DMS153 treated with DMSO at 0.1 percent for 48 hours (cell line): ENCODE measurements around the gene SLFN13.
"Not testable (repeated sequence)": the region's sequence is repeated elsewhere in the genome, so short reads cannot be mapped to it uniquely, and the experiment has no call there.

Experiments used
- DNase-seq: peaks from one replicate; lab custom pipeline; 2025; ENCODE audit not compliant: unreplicated experiment; lab: John Stamatoyannopoulos, UW

The SLFN13 gene

GRCh38 chr17:35432176-35433074, 16.1 kb downstream of the SLFN13 start, which contains the start of gene SLFN12:
TSS of gene SLFN12 (minus strand) at chr17:35432500. CDS start at chr17:35423028, 9,472 bp downstream.
- no peak for DNase-seq

- DNase-seq, result no peak
Observed at GRCh38 chr17:35429702-35430101, 18.9 kb downstream of the SLFN13 start.

DNA sequence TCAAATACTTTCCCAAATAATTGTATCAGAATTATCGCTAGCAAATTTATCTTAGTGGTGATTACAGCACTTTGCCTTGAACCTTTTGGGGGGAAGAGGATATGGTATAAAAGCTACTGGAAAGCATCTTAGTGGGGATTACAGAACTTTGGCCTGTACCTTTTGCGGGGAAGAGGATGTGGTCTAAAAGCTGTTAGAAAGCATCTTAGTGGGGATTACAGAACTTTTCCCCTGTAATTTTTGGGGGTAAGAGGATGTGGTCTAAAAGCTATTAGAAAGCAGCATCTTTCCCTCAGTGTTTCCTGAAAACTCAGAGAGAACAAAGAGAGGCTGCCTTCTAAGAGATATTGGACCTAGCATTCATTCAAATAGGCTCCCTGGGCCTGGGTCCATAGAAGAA, 20.3 kb downstream of the SLFN13 start:
- no peak for DNase-seq

- no peak for DNase-seq
Observed at GRCh38 chr17:35423761-35424160, 24.8 kb downstream of the SLFN13 start.

GRCh38 chr17:35421069-35421468, 27.5 kb downstream of the SLFN13 start:
- DNase-seq, result not testable (repeated sequence)

DNA sequence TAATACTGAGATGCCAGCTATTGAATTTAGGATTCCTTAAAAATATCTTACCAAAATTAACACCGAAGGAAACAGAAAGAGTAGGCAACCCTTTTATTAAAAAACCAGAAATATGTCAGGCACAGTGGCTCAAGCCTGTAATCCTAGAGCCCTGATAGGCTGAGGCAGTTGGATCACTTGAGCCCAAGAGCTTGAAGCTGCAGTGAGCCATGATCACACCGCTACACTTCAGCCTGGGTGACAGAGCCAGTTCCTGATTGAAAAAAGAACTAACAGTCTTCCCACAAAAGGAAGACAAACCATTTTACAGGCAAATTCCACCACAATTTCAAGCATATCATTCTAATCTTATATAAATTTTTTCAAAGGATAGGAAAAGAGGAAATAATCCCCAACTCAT, 31.9 kb downstream of the SLFN13 start:
- DNase-seq, result no peak

GRCh38 chr17:35414707-35415106, 33.9 kb downstream of the SLFN13 start:
- DNase-seq, result not testable (repeated sequence)

- no peak for DNase-seq
Observed at GRCh38 chr17:35414247-35414646, 34.3 kb downstream of the SLFN13 start.

DNA sequence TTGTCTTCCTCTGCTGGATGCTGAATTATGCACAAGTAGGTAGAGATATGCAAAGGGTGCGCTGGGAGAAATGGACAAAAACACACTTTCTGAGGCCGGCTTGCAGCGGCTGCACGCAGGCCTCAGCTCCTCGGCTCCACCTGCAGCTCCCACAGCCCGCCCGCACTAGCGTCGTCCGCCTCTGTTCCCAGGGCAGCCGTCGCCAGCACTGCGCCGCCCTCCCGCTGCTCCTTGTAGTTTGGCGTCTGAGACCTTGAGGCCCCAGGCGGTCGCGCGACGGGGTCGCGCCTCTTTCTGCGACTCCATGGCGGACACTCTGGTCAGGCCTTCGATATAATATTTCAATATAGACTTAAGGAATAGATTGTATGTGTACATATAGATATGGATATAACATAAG, 41.0 kb downstream of the SLFN13 start:
- no peak for DNase-seq

GRCh38 chr17:35406568-35406967, 42.0 kb downstream of the SLFN13 start:
- no peak for DNase-seq

DNA sequence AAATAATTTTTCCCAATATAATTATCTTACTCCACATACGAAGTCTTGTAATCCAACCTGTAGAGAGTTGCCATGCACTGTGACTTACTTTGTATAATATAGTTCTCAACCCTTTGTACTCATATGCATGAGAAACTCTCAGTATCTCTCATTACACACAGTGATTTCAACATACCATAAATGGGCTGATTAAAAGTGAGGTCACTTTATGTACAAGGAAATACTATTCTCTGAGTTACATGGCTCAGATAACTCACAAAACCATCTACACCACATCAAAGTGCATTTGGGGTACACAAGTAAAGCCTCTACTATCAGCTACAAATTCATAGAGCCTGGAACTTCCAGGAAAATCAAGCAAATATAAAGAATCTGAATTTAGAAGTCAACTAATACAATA, 44.2 kb downstream of the SLFN13 start:
- no peak for DNase-seq

DNA sequence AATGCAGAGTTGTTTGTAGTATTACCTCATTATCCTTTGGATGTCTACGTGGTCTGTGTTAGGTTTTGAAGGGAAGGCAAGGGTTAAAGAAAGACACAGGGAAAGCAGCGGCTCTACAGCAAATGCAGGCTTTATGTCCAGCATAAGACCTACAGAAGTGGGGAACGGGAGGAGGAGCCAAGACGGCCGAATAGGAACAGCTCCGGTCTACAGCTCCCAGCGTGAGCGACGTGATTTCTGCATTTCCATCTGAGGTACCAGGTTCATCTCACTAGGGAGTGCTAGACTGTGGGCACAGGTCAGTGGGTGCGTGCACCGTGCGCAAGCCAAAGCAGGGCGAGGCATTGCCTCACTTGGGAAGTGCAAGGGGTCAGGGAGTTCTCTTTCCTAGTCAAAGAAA, 54.8 kb downstream of the SLFN13 start:
- not testable (repeated sequence) for DNase-seq

DNA sequence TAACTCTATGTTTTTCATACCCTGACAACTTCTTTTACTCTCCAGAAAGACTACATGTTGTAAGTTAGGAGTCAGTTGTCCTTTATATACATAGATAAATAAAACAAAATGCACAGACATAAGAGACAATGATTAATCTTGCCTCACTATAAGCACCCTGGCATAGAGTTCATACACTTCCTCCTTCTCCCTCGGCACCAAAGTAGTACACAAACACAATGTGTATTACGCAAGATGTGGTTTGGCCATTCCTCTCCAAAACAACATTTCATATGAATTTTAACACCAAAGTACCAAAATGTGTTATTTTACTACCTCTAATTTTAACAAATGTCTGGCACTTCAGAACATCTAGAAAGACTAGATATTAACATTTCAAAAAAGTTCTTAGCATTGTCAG, 57.9 kb downstream of the SLFN13 start:
- no peak for DNase-seq

GRCh38 chr17:35390156-35390555, 58.4 kb downstream of the SLFN13 start:
- DNase-seq, result no peak

DNA sequence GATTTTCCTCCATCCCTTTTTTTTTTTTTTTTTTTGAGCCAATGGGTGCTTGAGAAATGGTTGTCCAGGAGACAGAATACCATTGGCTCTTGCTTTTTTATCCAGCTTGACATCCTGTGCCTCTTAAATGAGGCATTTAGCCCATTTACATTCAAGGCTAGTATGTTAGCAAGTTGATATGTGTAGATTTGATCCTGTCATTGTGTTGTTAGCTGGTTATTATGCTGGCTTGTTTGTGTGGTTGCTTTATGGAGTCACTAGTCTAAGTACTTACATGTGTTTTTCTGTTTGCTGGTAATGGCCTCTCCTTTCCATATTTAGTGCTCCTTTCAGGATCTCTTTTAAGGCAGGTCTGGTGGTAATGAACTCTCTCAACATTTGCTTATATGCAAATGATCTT, 61.1 kb downstream of the SLFN13 start:
- DNase-seq, result no peak
